ENCODE data around the gene BCLAF1.
"Not testable (repeated sequence)": the region's sequence is repeated elsewhere in the genome, so short reads cannot be mapped to it uniquely, and the experiment has no call there.

BCLAF1 gene

GRCh38 chr6:136226674-136227377 lies 62.8 kb downstream of the BCLAF1 start:
- Histone ChIP-seq H2AK5ac (ENCODE audit: low read length) (no peak overlapping the region), H3K4ac (ENCODE audit: low read depth, low read length) (no peak overlapping the region), H3K9me3 (ENCODE audit: insufficient read depth, low read depth, low read length) (peaks cover 1% of the 10 kb centered on the region), H3K36me3 (ENCODE audit: control insufficient read depth in 1 of 2, insufficient read depth in 2 of 2, low read length in 2 of 2) (no peaks in the 10 kb centered on the region), H3K27me3 (ENCODE audit: insufficient read depth, low read length) (no peaks in the 10 kb centered on the region), H2BK12ac (ENCODE audit: low read length) (no peak overlapping the region), H3K4me3 (ENCODE audit: low read depth, low read length) (no peak overlapping the region), H3K23ac (ENCODE audit: low read length) (no peak overlapping the region), H3K79me2 (ENCODE audit: control insufficient read depth, insufficient read depth, low read length, poor library complexity) (no peaks in the 10 kb centered on the region), H4K91ac (ENCODE audit: low read depth, low read length) (no peak overlapping the region), H4K8ac (ENCODE audit: low read depth, low read length) (no peak overlapping the region), H3K79me1 (ENCODE audit: low read length) (no peaks in the 10 kb centered on the region), H2BK120ac (ENCODE audit: insufficient read depth, low read length, poor library complexity) (no peak overlapping the region), H3K4me1 (ENCODE audit: control insufficient read depth in 1 of 2, insufficient read depth in 2 of 2, low read length in 2 of 2) (no peaks in the 10 kb centered on the region), H4K12ac (ENCODE audit: low read depth, low read length) (no peak overlapping the region), H3K14ac (ENCODE audit: low read length) (no peak overlapping the region), H3K27ac (ENCODE audit: low read depth, low read length) (no peak overlapping the region), H2AFZ (ENCODE audit: insufficient read depth, low read length, poor library complexity) (no peak overlapping the region), H3K18ac (ENCODE audit: low read length) (no peak overlapping the region), H3K9ac (ENCODE audit: low read length) (no peak overlapping the region), H2BK5ac (ENCODE audit: low read depth, low read length, poor library complexity) (no peak overlapping the region), H3K4me2 (ENCODE audit: low read length) (no peak overlapping the region)
- WGBS (ENCODE audit: extremely low coverage, insufficient coverage, insufficient read length) = no CpG with 5 or more reads among the region's 4 CpGs
- DNase-seq = no peak

- no peak overlapping the region for H3K4me3 ChIP-seq (ENCODE audit: low read depth, low read length)
- H2BK120ac ChIP-seq (ENCODE audit: insufficient read depth, low read length, poor library complexity) = no peak overlapping the region
- no peak overlapping the region for H3K14ac ChIP-seq (ENCODE audit: low read length)
- WGBS (ENCODE audit: extremely low coverage, insufficient coverage, insufficient read length) = no CpG with 5 or more reads among the region's 12 CpGs
- no peaks in the 10 kb centered on the region for H3K79me1 ChIP-seq (ENCODE audit: low read length)
- H2BK12ac ChIP-seq (ENCODE audit: low read length) = no peak overlapping the region
- no peak overlapping the region for H3K4ac ChIP-seq (ENCODE audit: low read depth, low read length)
- H3K27ac ChIP-seq (ENCODE audit: low read depth, low read length) = no peak overlapping the region
- no peak overlapping the region for H3K4me2 ChIP-seq (ENCODE audit: low read length)
- H2BK5ac ChIP-seq (ENCODE audit: low read depth, low read length, poor library complexity) = no peak overlapping the region
- H4K91ac ChIP-seq (ENCODE audit: low read depth, low read length) = no peak overlapping the region
- no peak overlapping the region for H4K8ac ChIP-seq (ENCODE audit: low read depth, low read length)
- DNase-seq = peak; percentile 31 to 71
- no peak overlapping the region for H3K23ac ChIP-seq (ENCODE audit: low read length)
- no peaks in the 10 kb centered on the region for H3K4me1 ChIP-seq (ENCODE audit: control insufficient read depth in 1 of 2, insufficient read depth in 2 of 2, low read length in 2 of 2)
- peaks cover 1% of the 10 kb centered on the region for H3K9me3 ChIP-seq (ENCODE audit: insufficient read depth, low read depth, low read length)
- H3K9ac ChIP-seq (ENCODE audit: low read length) = no peak overlapping the region
- H3K18ac ChIP-seq (ENCODE audit: low read length) = no peak overlapping the region
- no peaks in the 10 kb centered on the region for H3K36me3 ChIP-seq (ENCODE audit: control insufficient read depth in 1 of 2, insufficient read depth in 2 of 2, low read length in 2 of 2)
- no peak overlapping the region for H2AFZ ChIP-seq (ENCODE audit: insufficient read depth, low read length, poor library complexity)
- no peak overlapping the region for H4K12ac ChIP-seq (ENCODE audit: low read depth, low read length)
- H2AK5ac ChIP-seq (ENCODE audit: low read length) = no peak overlapping the region
- no peaks in the 10 kb centered on the region for H3K79me2 ChIP-seq (ENCODE audit: control insufficient read depth, insufficient read depth, low read length, poor library complexity)
- H3K27me3 ChIP-seq (ENCODE audit: insufficient read depth, low read length) = no peaks in the 10 kb centered on the region
Measured at GRCh38 chr6:136226027-136226673, 63.5 kb downstream of the BCLAF1 start.

- Histone ChIP-seq H3K79me1 (ENCODE audit: low read length) (no peaks in the 10 kb centered on the region), H3K79me2 (ENCODE audit: control insufficient read depth, insufficient read depth, low read length, poor library complexity) (no peaks in the 10 kb centered on the region), H4K91ac (ENCODE audit: low read depth, low read length) (no peak overlapping the region), H3K9me3 (ENCODE audit: insufficient read depth, low read depth, low read length) (peaks cover 1% of the 10 kb centered on the region), H3K18ac (ENCODE audit: low read length) (no peak overlapping the region), H3K27me3 (ENCODE audit: insufficient read depth, low read length) (no peaks in the 10 kb centered on the region), H2BK120ac (ENCODE audit: insufficient read depth, low read length, poor library complexity) (no peak overlapping the region), H3K9ac (ENCODE audit: low read length) (no peak overlapping the region), H2BK12ac (ENCODE audit: low read length) (no peak overlapping the region), H3K4me1 (ENCODE audit: control insufficient read depth in 1 of 2, insufficient read depth in 2 of 2, low read length in 2 of 2) (no peaks in the 10 kb centered on the region), H4K8ac (ENCODE audit: low read depth, low read length) (no peak overlapping the region), H3K4ac (ENCODE audit: low read depth, low read length) (no peak overlapping the region), H2BK5ac (ENCODE audit: low read depth, low read length, poor library complexity) (no peak overlapping the region), H3K4me2 (ENCODE audit: low read length) (no peak overlapping the region), H3K36me3 (ENCODE audit: control insufficient read depth in 1 of 2, insufficient read depth in 2 of 2, low read length in 2 of 2) (no peaks in the 10 kb centered on the region), H3K27ac (ENCODE audit: low read depth, low read length) (no peak overlapping the region), H2AFZ (ENCODE audit: insufficient read depth, low read length, poor library complexity) (no peak overlapping the region), H3K4me3 (ENCODE audit: low read depth, low read length) (no peak overlapping the region), H4K12ac (ENCODE audit: low read depth, low read length) (no peak overlapping the region), H3K14ac (ENCODE audit: low read length) (no peak overlapping the region), H2AK5ac (ENCODE audit: low read length) (no peak overlapping the region), H3K23ac (ENCODE audit: low read length) (no peak overlapping the region)
- WGBS (ENCODE audit: extremely low coverage, insufficient coverage, insufficient read length) = no CpG with 5 or more reads among the region's 5 CpGs
- no peak for DNase-seq
Measured at GRCh38 chr6:136225496-136225895, 64.2 kb downstream of the BCLAF1 start.

- not testable (repeated sequence) for H4K91ac ChIP-seq (ENCODE audit: low read depth, low read length); H3K4me3 ChIP-seq (ENCODE audit: low read depth, low read length); H3K79me2 ChIP-seq (ENCODE audit: control insufficient read depth, insufficient read depth, low read length, poor library complexity); H2BK120ac ChIP-seq (ENCODE audit: insufficient read depth, low read length, poor library complexity); H3K36me3 ChIP-seq (ENCODE audit: control insufficient read depth in 1 of 2, insufficient read depth in 2 of 2, low read length in 2 of 2); H3K4me2 ChIP-seq (ENCODE audit: low read length); H3K27me3 ChIP-seq (ENCODE audit: insufficient read depth, low read length); H3K18ac ChIP-seq (ENCODE audit: low read length); H3K9ac ChIP-seq (ENCODE audit: low read length); H2AK5ac ChIP-seq (ENCODE audit: low read length); H2BK5ac ChIP-seq (ENCODE audit: low read depth, low read length, poor library complexity); H3K4me1 ChIP-seq (ENCODE audit: control insufficient read depth in 1 of 2, insufficient read depth in 2 of 2, low read length in 2 of 2); DNase-seq; H3K9me3 ChIP-seq (ENCODE audit: insufficient read depth, low read depth, low read length); H3K23ac ChIP-seq (ENCODE audit: low read length); H4K8ac ChIP-seq (ENCODE audit: low read depth, low read length); H2BK12ac ChIP-seq (ENCODE audit: low read length); H3K27ac ChIP-seq (ENCODE audit: low read depth, low read length); H3K79me1 ChIP-seq (ENCODE audit: low read length); H3K4ac ChIP-seq (ENCODE audit: low read depth, low read length); H2AFZ ChIP-seq (ENCODE audit: insufficient read depth, low read length, poor library complexity); H3K14ac ChIP-seq (ENCODE audit: low read length); H4K12ac ChIP-seq (ENCODE audit: low read depth, low read length)
- WGBS (ENCODE audit: extremely low coverage, insufficient coverage, insufficient read length) = no CpG with 5 or more reads among the region's 4 CpGs
Measured at GRCh38 chr6:136224974-136225373, 64.7 kb downstream of the BCLAF1 start.
